ENCODE measurements around the gene SERPINA3.
"Not testable (repeated sequence)": the region's sequence is repeated elsewhere in the genome, so short reads cannot be mapped to it uniquely, and the experiment has no call there.

SERPINA3 gene

DNA sequence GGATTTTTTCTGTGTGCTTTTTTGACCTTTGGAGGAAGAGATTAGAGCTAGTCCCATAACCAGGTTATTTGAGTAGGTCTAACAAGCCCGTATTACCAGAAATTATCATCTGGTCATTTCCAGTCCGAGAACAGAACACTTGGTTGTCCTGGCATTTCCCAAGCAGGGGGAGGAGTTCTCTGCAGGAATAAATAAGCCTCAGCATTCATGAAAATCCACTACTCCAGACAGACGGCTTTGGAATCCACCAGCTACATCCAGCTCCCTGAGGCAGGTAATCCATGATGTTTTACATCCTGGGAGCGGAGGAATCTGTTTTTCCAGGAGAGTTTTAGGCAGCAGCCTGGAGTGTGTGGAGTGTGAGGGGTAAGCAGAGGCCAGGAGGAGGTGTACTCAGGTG, at the start of gene SERPINA3:
Gene SERPINA3, plus strand, starts transcription at position 218 of the 400 bp plus-strand sequence. CDS start 2,051 bp downstream, outside the sequence.
- DNase-seq: no peak

- DNase-seq: no peak
These were observed 49.0 kb upstream of the SERPINA3 start for GRCh38 chr14:94562941-94563883.

DNA sequence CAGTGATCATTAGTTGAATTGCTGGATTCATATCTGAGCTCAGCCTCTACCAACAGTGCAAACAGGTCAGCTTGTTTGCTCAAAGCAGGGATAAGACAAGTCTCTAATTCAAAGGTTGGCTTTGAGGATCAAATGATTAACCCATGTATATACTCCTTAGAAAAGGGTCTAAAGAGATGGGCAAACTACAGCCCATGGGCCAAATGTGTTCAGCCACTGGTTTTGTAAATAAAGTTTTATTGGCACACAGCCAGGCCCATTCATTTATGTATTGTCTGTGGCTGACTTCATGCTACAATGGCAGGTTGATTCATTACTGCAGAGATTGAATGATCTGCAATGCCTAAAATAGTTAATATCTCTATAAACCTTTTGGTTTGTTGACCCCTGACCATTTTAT, 47.8 kb upstream of the SERPINA3 start:
- no peak for DNase-seq

DNA sequence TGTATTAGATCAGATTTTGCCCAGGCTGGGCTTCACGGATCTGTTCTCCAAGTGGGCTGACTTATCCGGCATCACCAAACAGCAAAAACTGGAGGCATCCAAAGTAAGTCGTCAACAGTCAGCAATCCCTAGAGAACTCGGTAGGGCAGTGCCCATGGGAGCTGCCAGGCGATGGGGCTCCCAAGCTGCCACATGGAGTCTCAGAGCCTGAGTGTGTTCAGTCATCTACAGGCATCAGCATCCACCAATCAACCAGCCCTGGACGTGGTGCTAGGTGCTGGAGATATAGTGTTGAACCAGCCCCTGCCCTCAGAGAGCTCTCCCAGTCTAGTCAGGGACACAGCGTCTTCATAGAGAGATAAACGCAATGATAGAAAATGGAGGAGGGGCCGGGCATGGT, 44.0 kb upstream of the SERPINA3 start:
- no peak for DNase-seq

GRCh38 chr14:94569381-94570001, 42.7 kb upstream of the SERPINA3 start:
- no peak for DNase-seq

DNA sequence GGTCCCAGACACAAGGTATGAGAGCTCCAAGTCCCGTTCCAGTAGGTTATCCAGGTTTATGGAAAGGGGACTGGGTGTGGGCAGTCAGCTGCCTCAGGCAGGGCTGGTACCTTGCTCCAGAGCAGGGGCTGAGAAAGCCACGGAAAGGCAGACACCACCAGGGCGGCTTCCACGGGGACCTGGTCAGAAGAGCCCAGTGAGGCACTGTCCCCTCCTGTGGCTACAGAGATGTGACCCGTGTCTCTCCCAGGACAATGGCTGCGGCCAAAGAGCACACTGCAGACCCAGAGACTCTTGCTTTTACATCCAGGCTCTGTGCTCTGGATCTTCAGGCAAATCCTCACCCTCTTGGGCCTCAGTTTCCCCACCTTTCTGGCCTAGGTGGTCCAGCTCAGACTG, 42.2 kb upstream of the SERPINA3 start:
- DNase-seq: no peak

DNA sequence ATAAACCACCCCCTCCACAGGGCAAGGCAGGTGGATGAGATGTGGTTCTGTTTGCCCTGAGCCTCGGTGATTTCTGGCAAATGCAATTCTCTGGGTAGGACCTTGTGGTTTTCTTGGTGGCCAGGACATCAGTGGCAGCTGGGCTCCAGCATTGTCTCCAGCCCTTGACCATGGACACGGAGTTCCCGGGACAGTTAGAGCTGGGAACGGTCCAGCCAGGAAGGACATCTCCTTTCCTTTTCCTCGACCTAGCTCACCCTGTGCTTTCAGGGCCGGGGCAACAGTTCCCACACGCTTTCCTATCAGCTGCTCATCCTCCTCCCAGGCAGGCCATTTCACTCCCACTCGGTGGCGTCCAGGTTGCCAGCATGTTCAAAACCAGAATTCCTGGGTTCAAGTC, 41.8 kb upstream of the SERPINA3 start:
- no peak for DNase-seq

DNA sequence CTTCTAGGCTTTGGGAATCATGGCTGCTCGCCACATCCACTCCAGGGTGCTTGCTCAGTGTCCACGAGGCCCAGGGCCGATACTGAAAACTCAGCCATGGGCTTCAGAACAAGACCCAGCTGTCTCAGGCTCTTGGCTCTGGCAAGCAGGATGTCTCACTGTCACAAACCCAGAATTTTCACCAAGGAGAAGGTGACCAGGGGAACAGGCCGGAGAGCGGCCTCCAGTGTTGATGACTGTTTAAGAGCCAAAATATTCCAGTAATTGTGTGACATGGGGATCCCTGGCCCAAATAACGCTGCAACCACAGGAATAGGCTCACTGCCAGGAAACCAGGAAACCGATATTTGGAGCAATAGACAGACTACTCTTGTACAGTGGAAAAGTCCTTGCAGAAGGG, 40.8 kb upstream of the SERPINA3 start:
- no peak for DNase-seq

GRCh38 chr14:94571950-94572349, 40.2 kb upstream of the SERPINA3 start:
- no peak for DNase-seq

DNA sequence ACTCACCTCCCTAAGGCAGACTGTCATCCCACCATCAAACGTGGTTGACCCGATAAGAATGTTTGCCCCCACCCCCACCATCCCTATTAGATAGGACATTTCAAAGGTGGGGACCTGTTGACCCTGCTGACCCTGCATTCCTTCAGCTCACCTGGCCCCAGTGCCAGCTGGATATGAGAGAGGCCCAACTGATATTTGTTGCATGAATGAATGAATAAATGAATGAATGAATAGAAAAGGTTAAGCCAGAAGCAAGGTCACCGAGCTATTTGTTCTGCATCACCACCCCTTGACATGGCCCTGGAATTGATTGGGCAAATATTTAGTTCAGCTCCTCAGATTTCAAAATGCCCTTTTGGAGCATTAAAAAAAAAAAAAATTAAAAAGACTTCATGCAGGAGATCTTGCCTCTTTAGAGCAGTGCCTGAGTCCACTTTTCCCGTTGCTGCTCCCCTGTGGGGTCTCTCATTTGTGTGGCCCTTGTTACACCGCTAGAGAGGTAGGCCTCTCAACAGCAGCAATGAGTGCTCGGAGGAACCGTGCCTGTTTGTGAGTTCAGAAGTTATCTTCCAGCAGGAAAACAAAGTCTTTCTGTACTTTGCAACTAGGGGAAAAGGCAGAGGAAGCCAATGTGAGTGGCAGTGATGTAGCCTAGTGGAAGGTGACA, 39.4 kb upstream of the SERPINA3 start:
- no peak for DNase-seq

GRCh38 chr14:94573475-94574277, 38.5 kb upstream of the SERPINA3 start:
- no peak for DNase-seq

DNA sequence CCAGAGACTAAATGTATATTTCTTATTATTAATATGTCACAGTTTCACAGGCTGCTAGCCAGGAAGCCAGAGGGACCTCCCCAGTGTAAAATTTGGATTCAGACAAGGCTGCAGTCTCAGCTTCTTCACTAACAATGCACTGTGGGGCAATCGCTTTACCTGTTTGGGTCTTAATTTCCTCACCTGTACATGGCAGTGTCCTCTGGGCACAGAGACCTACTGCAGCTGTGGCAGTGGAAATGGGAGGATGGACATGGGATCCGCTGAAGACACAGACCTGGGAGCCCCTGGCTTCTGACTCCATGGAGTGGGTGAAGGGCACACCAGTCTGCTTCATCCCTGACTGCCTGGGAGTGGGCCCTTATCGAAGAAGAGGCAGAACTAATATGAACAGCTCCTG, 37.9 kb upstream of the SERPINA3 start:
- no peak for DNase-seq

DNA sequence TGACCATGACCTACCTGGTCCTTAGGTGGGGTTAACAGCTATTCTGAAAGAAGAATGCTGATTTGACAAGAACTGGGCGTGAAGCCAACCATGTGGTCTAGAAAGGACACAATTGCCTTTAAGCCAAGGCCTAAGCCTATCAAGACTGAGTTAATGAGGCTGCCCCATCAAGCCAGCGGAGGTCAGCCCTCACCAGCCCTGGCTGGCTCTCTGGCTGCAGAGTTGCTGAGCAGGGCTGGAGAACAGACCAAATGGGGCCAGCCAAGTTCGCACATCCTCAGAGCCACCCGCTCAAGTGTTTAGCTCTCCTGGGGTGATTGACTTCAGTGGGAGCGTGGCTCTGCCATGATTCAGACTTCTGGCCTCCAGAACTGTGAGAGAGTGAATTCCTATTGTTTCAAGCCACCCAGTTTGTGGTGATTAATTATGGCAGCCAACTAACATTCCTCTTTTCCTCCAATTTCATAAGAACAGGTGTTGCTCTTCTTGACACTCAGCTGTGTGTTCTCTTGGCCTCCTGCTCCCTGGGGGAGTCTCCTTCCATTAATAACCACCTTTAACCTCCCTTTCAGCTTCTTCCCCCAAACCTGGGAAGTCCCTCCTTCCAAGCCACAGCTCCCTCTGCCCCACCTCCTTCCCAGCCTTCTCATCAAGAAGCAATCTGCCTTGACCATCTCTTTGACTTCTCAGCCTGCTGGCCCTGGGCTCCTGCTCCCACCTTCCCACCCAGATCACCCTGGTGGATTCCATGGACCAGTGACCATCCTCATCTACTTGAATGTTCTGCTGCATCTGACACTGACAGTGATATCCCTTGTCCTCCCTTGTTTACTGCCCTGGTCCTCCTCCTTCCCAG, 36.2 kb upstream of the SERPINA3 start:
- no peak for DNase-seq

DNA sequence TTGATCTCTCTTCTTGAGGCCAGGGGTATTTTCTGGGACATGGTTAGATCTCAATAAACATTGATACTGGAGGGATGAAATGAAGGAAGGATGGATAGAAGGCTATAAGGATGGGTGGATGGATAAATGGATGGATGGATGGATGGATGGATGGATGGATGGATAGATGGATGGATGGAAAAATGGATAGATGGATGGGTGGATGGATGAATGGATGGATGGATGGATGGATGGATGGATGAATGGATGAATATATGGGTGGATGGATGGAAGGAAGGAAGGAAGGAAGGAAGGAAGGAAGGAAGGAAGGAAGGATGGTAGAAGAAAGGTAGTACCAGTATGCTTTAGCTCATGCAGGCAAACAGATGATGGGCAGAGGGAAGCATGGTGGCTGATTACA, 34.7 kb upstream of the SERPINA3 start:
- DNase-seq: not testable (repeated sequence)

DNA sequence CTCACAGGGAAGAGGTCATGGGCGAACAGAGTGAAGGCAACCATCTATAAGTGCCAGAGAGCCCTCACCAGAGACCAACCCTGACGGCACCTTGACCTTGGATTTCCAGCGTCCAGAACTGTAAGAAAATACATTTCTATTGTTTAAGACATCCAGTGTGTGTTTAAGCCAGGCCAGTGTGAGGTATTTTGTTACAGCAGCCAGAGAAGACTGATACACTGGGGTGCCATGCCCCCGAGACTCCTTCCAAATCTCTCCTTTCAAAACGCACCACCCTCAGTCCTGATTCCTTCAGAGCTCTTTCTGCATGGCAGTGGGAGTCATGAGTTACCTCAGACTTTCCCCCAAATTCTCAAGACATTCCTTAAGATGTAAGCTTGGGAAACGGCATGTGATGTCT, 33.5 kb upstream of the SERPINA3 start:
- no peak for DNase-seq

DNA sequence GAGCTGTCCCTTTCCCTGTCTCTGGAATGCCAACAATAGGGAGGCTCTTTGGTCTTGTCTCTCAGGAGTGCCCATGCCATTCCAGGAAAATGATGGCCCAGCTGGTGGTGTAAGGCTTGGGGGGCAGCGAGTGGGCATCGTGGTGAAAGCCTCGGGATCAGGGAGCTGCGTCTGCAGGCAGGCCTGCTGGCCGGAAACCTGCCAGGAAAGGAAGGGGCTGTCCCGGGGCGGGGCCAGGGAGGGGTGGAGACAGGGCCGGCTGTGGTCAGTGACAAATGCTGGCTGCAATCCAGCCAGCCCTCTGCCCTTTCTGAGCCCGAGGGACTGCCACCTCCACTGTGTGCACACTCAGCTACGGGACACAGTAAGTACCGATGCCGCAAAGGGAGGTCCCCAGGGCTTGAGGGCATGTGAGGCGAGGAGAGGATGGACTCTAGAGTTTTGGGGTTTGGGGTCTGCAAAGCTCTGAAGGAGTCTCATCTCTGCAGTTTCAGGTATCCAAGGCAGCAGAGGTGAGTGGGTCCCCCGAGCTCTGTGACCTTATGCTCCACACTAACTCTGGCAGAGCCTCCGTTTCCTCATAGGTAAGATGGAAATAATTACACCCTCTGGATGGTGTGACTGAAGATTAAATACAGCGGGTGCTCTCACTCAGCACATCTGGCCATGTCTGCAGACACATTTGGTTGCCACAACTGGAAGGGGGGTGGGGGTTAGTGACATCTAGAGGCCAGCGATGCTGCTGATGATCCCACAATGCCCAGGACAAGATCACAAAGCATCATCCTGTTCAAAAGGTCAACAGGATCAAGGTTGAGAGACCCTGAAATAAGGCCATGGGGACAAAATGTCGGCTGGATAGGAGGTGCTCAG, 30.8 kb upstream of the SERPINA3 start, which contains the start of gene SERPINA5:
Gene SERPINA5, plus strand, starts transcription at position 300 of the 873 bp plus-strand sequence. CDS start 5,937 bp downstream, outside the sequence.
- DNase-seq: no peak

- no peak for DNase-seq
These were observed 29.9 kb upstream of the SERPINA3 start for GRCh38 chr14:94582199-94582750.

DNA sequence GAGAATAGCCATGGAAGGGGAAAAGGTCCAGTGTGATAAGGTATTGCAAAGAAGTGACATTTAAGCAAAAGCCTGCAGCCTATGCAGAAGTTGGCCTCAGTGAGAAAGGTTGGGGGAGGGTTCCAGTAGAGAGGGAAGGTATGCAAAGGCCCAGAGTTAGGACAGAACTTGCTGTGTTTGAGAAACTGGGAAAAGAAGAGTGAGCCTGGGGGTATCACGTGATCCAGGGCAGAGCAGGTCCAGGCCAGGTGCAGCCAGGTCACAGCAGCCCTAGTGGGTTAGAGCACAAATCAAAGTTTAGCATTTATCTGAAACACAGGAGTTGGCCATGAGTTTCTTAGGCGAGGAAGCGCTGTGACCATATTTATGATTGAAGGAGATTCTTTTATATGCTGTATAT, 29.3 kb upstream of the SERPINA3 start:
- no peak for DNase-seq

DNA sequence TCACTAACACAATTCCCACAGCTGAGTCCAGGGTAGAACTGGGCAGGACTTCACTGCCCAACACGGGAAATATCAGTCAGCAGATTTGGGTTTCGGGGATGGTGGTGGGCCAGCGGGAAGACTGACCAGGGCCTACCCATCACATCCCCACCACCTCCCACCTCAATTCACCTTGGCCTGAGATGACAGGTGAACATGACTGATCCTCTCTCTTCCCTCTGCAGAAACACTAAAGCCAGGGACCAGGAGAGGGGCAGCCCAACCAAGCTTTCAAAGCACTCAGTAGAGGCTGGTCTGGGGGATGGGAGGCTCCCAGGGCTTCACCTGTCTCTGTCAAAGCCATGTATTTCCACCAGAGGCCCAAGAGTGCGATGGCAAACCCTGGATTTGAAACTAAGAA, 28.6 kb upstream of the SERPINA3 start:
- no peak for DNase-seq

DNA sequence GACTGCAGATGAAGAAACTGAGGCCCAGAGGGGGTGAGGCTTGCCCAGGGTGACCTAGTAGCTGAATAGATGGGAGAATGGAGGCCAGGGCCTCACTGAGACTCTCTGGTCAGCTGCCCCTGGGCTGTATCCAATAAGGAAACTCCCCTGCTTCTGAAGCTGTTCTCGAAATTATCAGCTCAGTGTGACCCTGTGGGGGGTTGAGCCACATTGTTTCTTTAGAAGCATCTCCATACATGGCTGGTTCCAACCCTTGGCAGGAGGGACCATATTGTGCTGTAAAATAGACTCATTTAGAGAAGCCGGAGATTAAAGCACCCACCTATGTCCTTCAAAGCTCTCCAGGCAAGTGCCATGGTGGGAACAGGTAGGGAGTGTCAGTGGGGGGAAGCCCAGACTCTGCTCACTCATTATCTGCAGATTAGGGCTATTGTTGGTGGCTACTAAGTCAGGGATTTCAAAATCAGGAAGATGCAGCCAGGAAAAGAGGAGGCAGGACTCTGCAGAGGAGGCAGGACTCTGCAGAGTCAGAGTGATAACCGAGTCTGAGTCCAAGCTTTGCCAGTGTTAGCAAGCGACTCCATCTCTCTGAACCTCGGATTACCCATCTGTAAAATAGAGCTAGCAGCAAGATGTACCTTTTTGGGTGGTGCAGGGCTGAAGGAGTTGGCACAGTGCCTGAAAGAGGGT, 27.5 kb upstream of the SERPINA3 start:
- no peak for DNase-seq
